NCI-H1436 treated with DMSO at 0.1 percent for 48 hours (cell line): ENCODE results near the gene C19orf53.

ENCODE experiments used
- DNase-seq: peaks from one replicate; lab custom pipeline; 2025; lab: John Stamatoyannopoulos, UW

C19orf53 gene

DNA sequence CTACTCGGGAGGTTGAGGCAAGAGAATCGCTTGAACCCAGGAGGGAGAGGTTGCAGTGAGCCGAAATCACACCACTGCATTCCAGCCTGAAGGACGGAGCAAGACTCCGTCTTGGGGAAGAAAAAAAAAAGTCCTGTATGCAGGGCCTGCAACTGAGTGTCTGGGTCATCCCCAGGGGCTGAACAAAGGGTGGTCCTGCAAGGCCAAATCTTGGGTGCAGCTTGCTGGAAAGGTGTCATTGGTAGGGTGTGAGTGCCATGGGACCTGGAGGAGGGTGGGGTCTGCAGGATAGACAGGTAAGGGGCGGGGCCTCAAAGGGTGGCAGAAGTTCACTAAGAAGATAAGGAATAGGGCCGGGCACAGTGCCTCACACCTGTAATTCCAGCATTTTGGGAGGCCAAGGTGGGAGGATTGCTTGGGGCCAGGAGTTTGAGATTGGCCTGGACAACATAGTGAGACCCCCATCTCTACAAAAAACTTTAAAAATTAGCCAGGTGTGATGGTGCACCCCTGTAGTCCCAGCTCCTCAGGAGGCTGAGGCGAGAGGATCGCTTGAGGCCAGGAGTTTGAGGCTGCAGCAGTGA lies 52.5 kb downstream of the C19orf53 start:
- no peak for DNase-seq

DNA sequence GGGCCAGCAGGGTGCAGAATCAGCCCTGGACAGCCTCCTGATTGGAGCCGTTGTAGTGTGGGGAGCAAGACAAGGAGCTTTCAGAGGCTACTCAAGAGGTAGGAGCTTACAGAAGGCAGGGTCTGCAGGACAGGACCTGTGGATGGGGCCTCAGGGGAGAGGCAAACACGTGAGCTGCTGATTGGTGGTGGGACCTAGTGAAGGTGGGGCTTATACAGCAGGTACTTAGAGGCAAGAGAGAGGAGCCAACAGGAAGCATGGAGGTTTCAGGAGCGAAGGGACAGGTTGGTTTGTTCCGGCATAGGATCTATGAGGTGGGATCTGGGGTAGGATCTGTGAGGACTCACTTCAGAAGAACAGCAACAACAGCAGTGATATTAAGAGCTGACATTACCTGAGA lies 53.4 kb downstream of the C19orf53 start:
- DNase-seq = no peak
